Measurements from ENCODE around the gene CCDC47. TPM values are rescaled to one million over a fixed set of nuclear protein-coding genes. Genes with fewer than 3 reads are reported as not detected.

Gene CCDC47
- total and polyA plus RNA-seq, 12 donors, result 32.0 to 153 (median 88.6) TPM

GRCh38 chr17:63820963-63821561, 47.7 kb upstream of the CCDC47 start:
- H3K9me3 ChIP-seq, result no peaks in the 10 kb centered on the region
- intact Hi-C loops (cut with DNase I), result loop anchor here in 3 of 10 donors (10.0 kb wide), 2 partner anchors 46 to 684 kb away; partner anchors contain the start of genes CCDC47 (in 2 of the 3), DDX42 (in 2 of the 3), CEP95 (in 1 of the 3) and DDX5 (in 1 of the 3)
- peak overlapping the region in 2 of 10 donors; percentile 9 to 27 for H3K27ac ChIP-seq
- H3K27me3 ChIP-seq, result no peaks in the 10 kb centered on the region
- peaks cover 8 to 100% (median 90%) of the 10 kb centered on the region in 9 donors for H3K36me3 ChIP-seq
- no peak for TF ChIP-seq CTCF (IDR thresholded peaks at IDR 0.05)
- DNase-seq (no peak), ATAC-seq (no peak)
- H3K4me1 ChIP-seq, result peaks cover 0 to 22% (median 14%) of the 10 kb centered on the region in 9 donors
- H3K4me3 ChIP-seq, result no peak overlapping the region
- WGBS, 2 donors, result 81 to 82% methylated on average over 10 of the region's 10 CpGs

GRCh38 chr17:63819585-63820537, 46.5 kb upstream of the CCDC47 start:
- Histone ChIP-seq H3K4me3 (no peak overlapping the region), H3K9me3 (no peaks in the 10 kb centered on the region), H3K36me3 (peaks cover 8 to 100% (median 97%) of the 10 kb centered on the region in 9 donors), H3K27ac (peak overlapping the region in 7 of 10 donors; percentile 27 to 59 (median 49)), H3K4me1 (peaks cover 0 to 14% (median 7%) of the 10 kb centered on the region in 9 donors), H3K27me3 (no peaks in the 10 kb centered on the region)
- DNase-seq, result no peak
- intact Hi-C loops (cut with DNase I), result loop anchor here in 4 of 10 donors (5.0 to 10.0 kb wide), 3 partner anchors 43 to 685 kb away; partner anchors contain the start of genes CCDC47 (in 2 of the 4), DDX42 (in 2 of the 4), CEP95 (in 1 of the 4) and DDX5 (in 1 of the 4)
- ATAC-seq, result peak in 5 of 8 donors; percentile 16 to 53 (median 28)
- 59 to 67% methylated on average over 21 of the region's 21 CpGs for WGBS, 2 donors
- no peak for TF ChIP-seq CTCF (IDR thresholded peaks at IDR 0.05)

GRCh38 chr17:63819131-63819530, 45.7 kb upstream of the CCDC47 start:
- H3K4me3 ChIP-seq, result no peak overlapping the region
- H3K27me3 ChIP-seq, result no peaks in the 10 kb centered on the region
- no peaks in the 10 kb centered on the region for H3K9me3 ChIP-seq
- H3K4me1 ChIP-seq, result peaks cover 0 to 14% (median 7%) of the 10 kb centered on the region in 9 donors
- TF ChIP-seq CTCF (IDR thresholded peaks at IDR 0.05), result no peak
- DNase-seq, result no peak
- 71 to 82% methylated on average over 6 of the region's 6 CpGs for WGBS, 2 donors
- ATAC-seq, result peak in 1 of 8 donors; percentile 7
- intact Hi-C loops (cut with DNase I), result loop anchor here in 1 of 10 donors (5.0 kb wide), 1 partner anchor 42 kb away; no protein-coding TSS in a partner anchor
- H3K36me3 ChIP-seq, result peaks cover 8 to 100% (median 96%) of the 10 kb centered on the region in 9 donors
- H3K27ac ChIP-seq, result peak overlapping the region in 5 of 10 donors; percentile 47 to 59 (median 51)
